Heart left ventricle (tissue), 16 donors: ENCODE results near the gene PCDHB8. TPM values are rescaled to one million over a fixed set of nuclear protein-coding genes. Genes with fewer than 3 reads are reported as not detected.
"Not testable (repeated sequence)": the region's sequence is repeated elsewhere in the genome, so short reads cannot be mapped to it uniquely, and the experiment has no call there.

Experiments used
- ATAC-seq, 4 donors: fragments of 200-7000 bp; cut with Tn5 transposase; one replicate each; pipeline ENCODE4 v1.9.1; 2020 to 2022; ENCODE audit warnings: moderate library complexity in 4 of 4, mild to moderate bottlenecking in 3 of 4, moderate number of reproducible peaks in 1 of 4
- DNase-seq, 5 donors: peaks; one replicate each; pipeline ENCODE4 v3.0.0-alpha.2; 2020
- H3K27ac ChIP-seq, 12 donors: fragments of 200-600 bp; sonication (generic) in 4 of 12; one replicate each; pipeline versions ENCODE4 v1.5.0 to v1.8.0; 2016 to 2022; ENCODE audit warnings: mild to moderate bottlenecking in 2 of 12
- H3K27me3 ChIP-seq, 9 donors: fragments of 200-600 bp; sonication (generic) in 2 of 9; one replicate each; pipeline versions ENCODE4 v1.5.1 to v1.8.0; 2016 to 2022; ENCODE audit warnings: mild to moderate bottlenecking in 3 of 9
- H3K36me3 ChIP-seq, 9 donors: fragments of 200-600 bp; sonication (generic) in 2 of 9; one replicate each; pipeline versions ENCODE4 v1.5.0 to v1.8.0; 2018 to 2022; ENCODE audit warnings: mild to moderate bottlenecking in 2 of 9
- H3K4me1 ChIP-seq, 12 donors: fragments of 200-600 bp; sonication (generic) in 4 of 12; one replicate each; pipeline versions ENCODE4 v1.5.0 to v1.8.0; 2016 to 2022; ENCODE audit warnings: mild to moderate bottlenecking in 3 of 12
- H3K4me3 ChIP-seq, 12 donors: fragments of 200-600 bp; sonication (generic) in 4 of 12; one replicate each; pipeline versions ENCODE4 v1.5.0 to v1.8.0; 2017 to 2022; ENCODE audit warnings: mild to moderate bottlenecking in 9 of 12, moderate library complexity in 4 of 12
- H3K9me3 ChIP-seq, 12 donors: fragments of 200-600 bp; sonication (generic) in 4 of 12; one replicate each; pipeline versions ENCODE4 v1.5.0 to v1.8.0; 2016 to 2022; ENCODE audit warnings: mild to moderate bottlenecking in 1 of 12
- POLR2A ChIP-seq, 2 donors: fragments of 450-650 bp; IDR thresholded peaks; one replicate each; pipeline ENCODE4 v1.6.1; 2017; ENCODE audit warnings: antibody characterized with exemption in 2 of 2, mild to moderate bottlenecking in 2 of 2, moderate library complexity in 2 of 2
- WGBS, 4 donors: extraction: QIAGEN DNeasy Blood & Tissue Kit in 2 of 4; methylation state at CpG; one replicate each; pipeline versions ENCODE4 v1.1.5 to v1.1.7; 2013 to 2018; 5-methylcytosine and 5-hydroxymethylcytosine counted together
- intact Hi-C, 10 donors: fragments of 100-400 bp; cut with DNase I; formaldehyde crosslinking; loops; one replicate each; pipeline versions ENCODE4 v1.11.1 to v1.14.2; 2022
- polyA plus RNA-seq, 2 donors: library from polyadenylated mRNA; stranded (reverse); fragments of 200-250 nt; gene quantifications; one replicate each; pipeline ENCODE4 v1.2.3, GENCODE V29; 2013
- total RNA-seq, 9 donors: library from RNA; depleted of rRNA in 2 of 9; stranded (reverse); fragments of >200 nt in 2 of 9; fragmentation: NEBNext Ultra II Directional in 3 of 9; extraction: Animal tissue kit (Norgen Biotek cat#: 25700) in 3 of 9; gene quantifications; one replicate each; pipeline versions ENCODE4 v1.1.0 to v1.2.4, GENCODE V29; 2016 to 2023
- TF ChIP-seq, protein P1 (sequence below), 12 donors: fragments of 200-600 bp; sonication (generic) in 4 of 12; IDR thresholded peaks; one replicate each; pipeline versions ENCODE4 v1.5.0 to v1.8.0; 2018 to 2022; ENCODE audit warnings: antibody characterized with exemption in 12 of 12, mild to moderate bottlenecking in 5 of 12
- donor health status: ischemic (EF 13 %, LVEDD 7.1; RV severe dilation, severe dysfunction).
- donor health status: healthy with polysubstance abuse.
- donor health status: DM: no; HTN: yes; CAD: no.
- donor health status: DM: no; HTN: no; CAD: no.
- donor health status: ischemic (EF 25% LVEDD 6.9; RV normal size, moderate dysfunction).
- donor health status: ischemic (EF 25% LVEDD 5.7; RV mildly dilated, moderate dysfunction).
- donor health status: healthy.
- donor health status: DM: yes; HTN: yes; CAD: no.
- donor health status: ischemic (EF 35%, LVEDD 5.7; RV mildly dilated, moderate dysfunction).
- donor health status: nonischemic (EF 11% LVEDD 7.7; RV severe dilation, severe dysfunction).
- donor health status: DM: yes; HTN: yes; CAD: no.
- donor health status: PGD.
- donor health status: ischemic (EF 29% LVEDD 5.4; RV normal size, mild dysfunction).
- donor health status: nonischemic (EF 23%, LVEDD 6.1; RV moderate dilation, normal function).

PCDHB8 gene
- total and polyA plus RNA-seq, 11 donors = 0.23 to 3.8 (median 1.4) TPM

DNA sequence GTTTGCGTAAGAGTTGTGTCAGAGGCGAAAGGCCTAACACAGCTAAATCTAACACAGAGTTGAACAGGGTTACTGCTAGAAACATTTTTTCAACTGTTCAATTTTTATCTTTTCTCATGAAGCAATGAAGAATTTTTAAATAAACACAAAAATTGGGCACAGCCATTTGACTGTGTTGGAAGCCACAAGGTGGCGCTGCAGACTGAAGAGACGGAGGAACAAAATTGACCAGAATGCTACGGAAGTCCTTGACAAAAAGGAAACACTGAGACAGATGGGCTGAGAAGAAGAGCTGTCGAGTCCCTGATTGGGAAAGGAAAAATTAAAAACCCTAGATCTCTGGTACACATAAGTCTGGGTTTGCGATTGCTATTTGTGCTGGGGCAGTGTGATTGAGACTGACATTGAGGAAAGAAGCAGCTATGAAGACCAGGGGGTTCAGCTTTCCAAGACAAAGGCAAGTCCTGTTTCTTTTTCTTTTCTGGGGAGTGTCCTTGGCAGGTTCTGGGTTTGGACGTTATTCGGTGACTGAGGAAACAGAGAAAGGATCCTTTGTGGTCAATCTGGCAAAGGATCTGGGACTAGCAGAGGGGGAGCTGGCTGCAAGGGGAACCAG is 9.4 kb downstream of the PCDHB8 start, which contains the start of gene PCDHB9:
Gene PCDHB9 (plus strand): TSS at position 265 of the 616 bp plus-strand sequence. CDS start 158 bp downstream, at position 423.
- peaks cover 0 to 52% (median 0%) of the 10 kb centered on the region in 9 donors for H3K27me3 ChIP-seq
- DNase-seq (no peak), ATAC-seq (no peak)
- H3K9me3 ChIP-seq = peaks cover 0 to 97% (median 36%) of the 10 kb centered on the region in 12 donors
- H3K36me3 ChIP-seq = peaks cover 0 to 8% (median 0%) of the 10 kb centered on the region in 9 donors
- H3K27ac ChIP-seq = no peak within 1 kb of the TSS
- intact Hi-C loops = loop anchor here in 1 of 10 donors (10.0 kb wide), 1 partner anchor 378 kb away; no protein-coding TSS in a partner anchor
- WGBS, 4 donors = 16 to 26% (median 23%) methylated on average over 9 of the region's 9 CpGs
- no peaks in the 10 kb centered on the region for H3K4me1 ChIP-seq
- peak within 1 kb of the TSS in 1 of 12 donors; percentile 10 for H3K4me3 ChIP-seq
- no peak for TF ChIP-seq POLR2A (IDR thresholded peaks at IDR 0.05)
- TF ChIP-seq, protein P1, sequence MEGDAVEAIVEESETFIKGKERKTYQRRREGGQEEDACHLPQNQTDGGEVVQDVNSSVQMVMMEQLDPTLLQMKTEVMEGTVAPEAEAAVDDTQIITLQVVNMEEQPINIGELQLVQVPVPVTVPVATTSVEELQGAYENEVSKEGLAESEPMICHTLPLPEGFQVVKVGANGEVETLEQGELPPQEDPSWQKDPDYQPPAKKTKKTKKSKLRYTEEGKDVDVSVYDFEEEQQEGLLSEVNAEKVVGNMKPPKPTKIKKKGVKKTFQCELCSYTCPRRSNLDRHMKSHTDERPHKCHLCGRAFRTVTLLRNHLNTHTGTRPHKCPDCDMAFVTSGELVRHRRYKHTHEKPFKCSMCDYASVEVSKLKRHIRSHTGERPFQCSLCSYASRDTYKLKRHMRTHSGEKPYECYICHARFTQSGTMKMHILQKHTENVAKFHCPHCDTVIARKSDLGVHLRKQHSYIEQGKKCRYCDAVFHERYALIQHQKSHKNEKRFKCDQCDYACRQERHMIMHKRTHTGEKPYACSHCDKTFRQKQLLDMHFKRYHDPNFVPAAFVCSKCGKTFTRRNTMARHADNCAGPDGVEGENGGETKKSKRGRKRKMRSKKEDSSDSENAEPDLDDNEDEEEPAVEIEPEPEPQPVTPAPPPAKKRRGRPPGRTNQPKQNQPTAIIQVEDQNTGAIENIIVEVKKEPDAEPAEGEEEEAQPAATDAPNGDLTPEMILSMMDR (IDR thresholded peaks at IDR 0.05) = peak in 9 of 12 donors; percentile 7 to 42 (median 34)

DNA sequence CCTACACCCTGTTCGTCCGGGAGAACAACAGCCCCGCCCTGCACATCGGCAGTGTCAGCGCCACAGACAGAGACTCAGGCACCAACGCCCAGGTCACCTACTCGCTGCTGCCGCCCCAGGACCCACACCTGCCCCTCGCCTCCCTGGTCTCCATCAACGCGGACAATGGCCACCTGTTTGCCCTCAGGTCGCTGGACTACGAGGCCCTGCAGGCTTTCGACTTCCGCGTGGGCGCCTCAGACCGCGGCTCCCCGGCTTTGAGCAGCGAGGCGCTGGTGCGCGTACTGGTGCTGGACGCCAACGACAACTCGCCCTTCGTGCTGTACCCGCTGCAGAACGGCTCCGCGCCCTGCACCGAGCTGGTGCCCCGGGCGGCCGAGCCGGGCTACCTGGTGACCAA is 11.1 kb downstream of the PCDHB8 start:
- not testable (repeated sequence) for DNase-seq

GRCh38 chr5:141189131-141189530 is 11.5 kb downstream of the PCDHB8 start:
- WGBS, 4 donors = 26 to 50% (median 36%) methylated on average over 6 to 35 of the region's 35 CpGs
- not testable (repeated sequence) for H3K27ac ChIP-seq, H3K4me3 ChIP-seq, ATAC-seq, H3K4me1 ChIP-seq, H3K36me3 ChIP-seq, DNase-seq
- Histone ChIP-seq H3K9me3 (peaks cover 0 to 94% (median 36%) of the 10 kb centered on the region in 12 donors), H3K27me3 (peaks cover 0 to 38% (median 0%) of the 10 kb centered on the region in 9 donors)
- intact Hi-C loops = loop anchor here in 1 of 10 donors (10.0 kb wide), 1 partner anchor 376 kb away; no protein-coding TSS in a partner anchor

More for the DNA sequence above, 11.1 kb downstream of the PCDHB8 start:
- not testable (repeated sequence) for ATAC-seq, H3K4me3 ChIP-seq, H3K36me3 ChIP-seq, H3K4me1 ChIP-seq, H3K27ac ChIP-seq
- Histone ChIP-seq H3K27me3 (peaks cover 0 to 39% (median 0%) of the 10 kb centered on the region in 9 donors), H3K9me3 (peaks cover 0 to 96% (median 36%) of the 10 kb centered on the region in 12 donors)
- WGBS, 4 donors = 24 to 37% (median 29%) methylated on average over 11 to 33 of the region's 37 CpGs
- intact Hi-C loops = loop anchor here in 1 of 10 donors (10.0 kb wide), 1 partner anchor 376 kb away; no protein-coding TSS in a partner anchor

DNA sequence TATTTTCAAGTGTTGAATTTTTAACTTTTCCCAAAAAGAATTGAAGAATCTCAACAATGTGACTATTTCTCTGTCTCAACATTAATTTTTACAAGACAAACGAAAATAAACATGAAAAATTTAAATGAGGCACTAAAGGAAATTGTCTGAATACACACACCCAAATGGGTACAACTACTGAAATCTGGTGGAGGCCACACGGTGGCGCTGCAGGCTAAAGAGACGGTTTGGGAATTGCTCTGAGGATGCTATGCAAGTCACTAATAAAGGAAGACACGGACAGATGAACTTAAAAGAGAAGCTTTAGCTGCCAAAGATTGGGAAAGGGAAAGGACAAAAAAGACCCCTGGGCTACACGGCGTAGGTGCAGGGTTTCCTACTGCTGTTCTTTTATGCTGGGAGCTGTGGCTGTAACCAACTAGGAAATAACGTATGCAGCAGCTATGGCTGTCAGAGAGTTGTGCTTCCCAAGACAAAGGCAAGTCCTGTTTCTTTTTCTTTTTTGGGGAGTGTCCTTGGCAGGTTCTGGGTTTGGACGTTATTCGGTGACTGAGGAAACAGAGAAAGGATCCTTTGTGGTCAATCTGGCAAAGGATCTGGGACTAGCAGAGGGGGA is 14.6 kb downstream of the PCDHB8 start, which contains the start of gene PCDHB10:
Gene PCDHB10 (plus strand): TSS at position 244 of the 616 bp plus-strand sequence. CDS start 200 bp downstream, at position 444.
- H3K27me3 ChIP-seq = peaks cover 0 to 17% (median 0%) of the 10 kb centered on the region in 9 donors
- no peak for TF ChIP-seq POLR2A (IDR thresholded peaks at IDR 0.05)
- TF ChIP-seq, protein P1 (IDR thresholded peaks at IDR 0.05) = peak in 8 of 12 donors; percentile 12 to 51 (median 42)
- H3K4me3 ChIP-seq = peak within 1 kb of the TSS in 2 of 12 donors; percentile 3 to 29
- H3K4me1 ChIP-seq = no peaks in the 10 kb centered on the region
- ATAC-seq (no peak), DNase-seq (no peak)
- intact Hi-C loops = loop anchor here in 1 of 10 donors (10.0 kb wide), 1 partner anchor 53 kb away; the partner anchor contains the start of gene PCDHB15
- peaks cover 0 to under 1% (median 0%) of the 10 kb centered on the region in 9 donors for H3K36me3 ChIP-seq
- WGBS, 4 donors = 6 to 11% (median 8%) methylated on average over 10 of the region's 10 CpGs
- peaks cover 0 to 94% (median 51%) of the 10 kb centered on the region in 12 donors for H3K9me3 ChIP-seq
- no peak within 1 kb of the TSS for H3K27ac ChIP-seq

- intact Hi-C loops = loop anchor here in 1 of 10 donors (10.0 kb wide), 1 partner anchor 50 kb away; the partner anchor contains the start of gene PCDHB15
- not testable (repeated sequence) for DNase-seq, ATAC-seq, H3K27ac ChIP-seq, H3K4me1 ChIP-seq, H3K4me3 ChIP-seq, H3K36me3 ChIP-seq
- peaks cover 0 to 13% (median 0%) of the 10 kb centered on the region in 9 donors for H3K27me3 ChIP-seq
- WGBS, 4 donors = 17 to 24% (median 22%) methylated on average over 6 to 33 of the region's 37 CpGs
- peaks cover 0 to 95% (median 63%) of the 10 kb centered on the region in 12 donors for H3K9me3 ChIP-seq
Measured at GRCh38 chr5:141194332-141194731, 16.7 kb downstream of the PCDHB8 start.
